BLaER1 treated with 17β-estradiol and CSF1 and Interleukin-3, amounts not matched to agents 10 nM and 100 nM (cell line): ENCODE measurements around the gene VAC14.
"Not testable (repeated sequence)": the region's sequence is repeated elsewhere in the genome, so short reads cannot be mapped to it uniquely, and the experiment has no call there.

Experiments
- H3K27ac ChIP-seq, 11 experiments: shearing (Covaris generic); formaldehyde crosslinking; 2 replicates each; pipeline ENCODE4 v1.8.1; 2022
- H3K27me3 ChIP-seq, 11 experiments: shearing (Covaris generic); formaldehyde crosslinking; 2 replicates each; pipeline ENCODE4 v1.8.1; 2022
- H3K36me3 ChIP-seq, 11 experiments: shearing (Covaris generic); formaldehyde crosslinking; 2 replicates each; pipeline ENCODE4 v1.8.1; 2022
- H3K4me1 ChIP-seq, 10 experiments: shearing (Covaris generic); formaldehyde crosslinking; 2 replicates each; pipeline ENCODE4 v1.8.1; 2022
- H3K4me2 ChIP-seq, 11 experiments: shearing (Covaris generic); formaldehyde crosslinking; 2 replicates each; pipeline ENCODE4 v1.8.1; 2022
- H3K4me3 ChIP-seq, 10 experiments: shearing (Covaris generic); formaldehyde crosslinking; 2 replicates each; pipeline ENCODE4 v1.8.1; 2022
- H3K9ac ChIP-seq, 11 experiments: shearing (Covaris generic); formaldehyde crosslinking; 2 replicates each; pipeline ENCODE4 v1.8.1; 2022
- H3K9me3 ChIP-seq, 11 experiments: shearing (Covaris generic); formaldehyde crosslinking; replicated peaks in 1 of 11; 2 replicates each; pipeline ENCODE4 v1.8.1; 2022
- H4K20me1 ChIP-seq, 11 experiments: shearing (Covaris generic); formaldehyde crosslinking; 2 replicates each; pipeline ENCODE4 v1.8.1; 2022
- Cebpa-rat ChIP-seq, 11 experiments: shearing (Covaris generic); IDR thresholded peaks; 2 replicates each; pipeline ENCODE4 v1.8.1; 2022

Gene VAC14

DNA sequence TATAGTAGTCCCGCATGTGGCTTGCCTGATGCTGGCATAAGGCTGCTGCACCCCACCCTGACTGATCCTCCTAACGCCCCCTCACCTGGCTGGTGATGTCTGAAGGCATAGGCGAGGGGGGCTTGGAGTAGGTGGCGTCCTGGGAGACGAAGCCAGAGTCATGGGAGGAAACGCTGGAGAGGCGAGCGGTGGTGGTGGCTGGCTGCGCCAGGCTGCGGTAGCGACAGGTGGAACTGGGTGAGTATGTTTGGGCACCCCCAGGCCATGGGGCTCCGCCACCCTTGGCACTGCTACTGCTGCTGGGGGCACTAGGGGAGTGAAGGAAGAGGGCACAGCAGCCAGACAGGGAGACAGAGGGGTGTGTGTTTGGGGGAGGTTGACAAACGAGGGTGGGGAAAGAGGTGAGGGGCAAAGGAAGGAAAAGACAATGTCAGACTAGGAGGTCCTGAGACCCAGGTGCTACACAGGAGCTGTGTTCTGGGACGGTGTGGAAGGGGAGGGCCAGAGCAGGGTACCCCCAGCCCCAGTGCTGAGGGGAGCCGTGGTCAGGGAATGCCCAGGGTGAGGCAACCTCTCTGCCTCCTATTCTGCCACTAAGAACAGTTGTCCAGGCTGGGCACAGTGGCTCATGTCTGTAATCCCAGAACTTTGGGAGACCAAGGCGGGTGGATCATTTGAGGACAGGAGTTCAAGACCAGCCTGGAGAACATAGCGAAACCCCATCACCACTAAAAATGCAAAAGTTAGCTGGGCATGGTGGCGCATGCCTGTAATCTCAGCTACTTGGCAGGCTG, 126.5 kb downstream of the VAC14 start:
- H3K27ac ChIP-seq: no peak overlapping the region
- TF ChIP-seq Cebpa-rat (IDR thresholded peaks at IDR 0.05): no peak
- H3K9ac ChIP-seq: no peak overlapping the region
- no peaks in the 10 kb centered on the region for H3K9me3 ChIP-seq
- H4K20me1 ChIP-seq: peaks cover 0 to 45% (median 0%) of the 10 kb centered on the region in 11 experiments; a peak in 7 of 22 replicates
- no peak overlapping the region for H3K4me3 ChIP-seq
- H3K4me2 ChIP-seq: no peak overlapping the region
- H3K36me3 ChIP-seq: peaks cover 9 to 99% (median 95%) of the 10 kb centered on the region in 11 experiments
- H3K27me3 ChIP-seq: no peaks in the 10 kb centered on the region
- H3K4me1 ChIP-seq: peaks cover 0 to 8% (median 7%) of the 10 kb centered on the region in 10 experiments; a peak in 14 of 20 replicates

DNA sequence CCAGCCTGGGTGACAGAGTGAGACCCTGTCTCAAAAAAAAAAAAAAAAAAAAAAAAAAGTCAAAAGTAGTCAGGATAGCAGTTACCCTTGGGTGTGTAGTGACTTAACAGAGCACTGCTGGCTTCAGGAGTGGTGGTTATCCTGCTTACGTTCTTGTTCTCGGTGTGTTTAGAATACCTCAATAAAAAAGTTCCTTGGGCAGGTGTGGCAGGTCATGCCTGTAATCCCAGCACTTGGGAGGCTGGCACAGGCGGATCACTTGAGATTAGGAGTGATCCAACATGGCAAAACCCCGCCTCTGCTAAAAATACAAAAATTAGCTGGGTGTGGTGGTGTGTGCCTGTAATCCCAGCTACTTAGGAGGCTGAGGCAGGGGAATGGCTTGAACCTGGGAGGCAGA, 130.0 kb downstream of the VAC14 start:
- not testable (repeated sequence) for H3K4me1 ChIP-seq, H3K4me3 ChIP-seq, H3K9me3 ChIP-seq, H3K27ac ChIP-seq, H3K4me2 ChIP-seq, H3K9ac ChIP-seq, H3K27me3 ChIP-seq
- peaks cover 31 to 100% (median 96%) of the 10 kb centered on the region in 11 experiments for H3K36me3 ChIP-seq
- peaks cover 0 to 30% (median 0%) of the 10 kb centered on the region in 11 experiments; a peak in 7 of 22 replicates for H4K20me1 ChIP-seq

DNA sequence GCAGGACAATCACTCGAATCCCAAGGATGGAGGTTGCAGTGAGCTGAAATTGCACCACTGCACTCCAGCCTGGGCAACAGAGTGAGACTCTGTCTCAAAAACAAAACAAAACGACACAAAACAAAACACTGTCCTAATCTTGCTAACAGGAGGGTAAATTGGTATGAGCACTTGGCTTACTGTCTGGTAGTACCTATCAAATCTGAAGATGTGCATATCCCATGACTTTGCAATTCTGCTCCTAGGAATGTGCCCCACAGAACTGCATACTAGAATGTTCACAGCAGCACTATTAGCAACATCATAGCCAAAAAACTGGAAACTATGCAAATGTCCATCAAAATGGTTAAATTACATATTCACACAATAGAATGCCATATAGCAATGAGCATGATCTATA, 130.8 kb downstream of the VAC14 start:
- peaks cover 0 to 30% (median 0%) of the 10 kb centered on the region in 11 experiments; a peak in 6 of 22 replicates for H4K20me1 ChIP-seq
- H3K4me1 ChIP-seq: no peaks in the 10 kb centered on the region
- H3K9me3 ChIP-seq: no peaks in the 10 kb centered on the region; a peak in 1 of 22 replicates
- H3K9ac ChIP-seq: no peak overlapping the region
- peaks cover 35 to 100% (median 96%) of the 10 kb centered on the region in 11 experiments for H3K36me3 ChIP-seq
- no peak overlapping the region for H3K27ac ChIP-seq
- no peak overlapping the region for H3K4me3 ChIP-seq
- H3K27me3 ChIP-seq: no peaks in the 10 kb centered on the region
- no peak for TF ChIP-seq Cebpa-rat (IDR thresholded peaks at IDR 0.05)
- no peak overlapping the region for H3K4me2 ChIP-seq

DNA sequence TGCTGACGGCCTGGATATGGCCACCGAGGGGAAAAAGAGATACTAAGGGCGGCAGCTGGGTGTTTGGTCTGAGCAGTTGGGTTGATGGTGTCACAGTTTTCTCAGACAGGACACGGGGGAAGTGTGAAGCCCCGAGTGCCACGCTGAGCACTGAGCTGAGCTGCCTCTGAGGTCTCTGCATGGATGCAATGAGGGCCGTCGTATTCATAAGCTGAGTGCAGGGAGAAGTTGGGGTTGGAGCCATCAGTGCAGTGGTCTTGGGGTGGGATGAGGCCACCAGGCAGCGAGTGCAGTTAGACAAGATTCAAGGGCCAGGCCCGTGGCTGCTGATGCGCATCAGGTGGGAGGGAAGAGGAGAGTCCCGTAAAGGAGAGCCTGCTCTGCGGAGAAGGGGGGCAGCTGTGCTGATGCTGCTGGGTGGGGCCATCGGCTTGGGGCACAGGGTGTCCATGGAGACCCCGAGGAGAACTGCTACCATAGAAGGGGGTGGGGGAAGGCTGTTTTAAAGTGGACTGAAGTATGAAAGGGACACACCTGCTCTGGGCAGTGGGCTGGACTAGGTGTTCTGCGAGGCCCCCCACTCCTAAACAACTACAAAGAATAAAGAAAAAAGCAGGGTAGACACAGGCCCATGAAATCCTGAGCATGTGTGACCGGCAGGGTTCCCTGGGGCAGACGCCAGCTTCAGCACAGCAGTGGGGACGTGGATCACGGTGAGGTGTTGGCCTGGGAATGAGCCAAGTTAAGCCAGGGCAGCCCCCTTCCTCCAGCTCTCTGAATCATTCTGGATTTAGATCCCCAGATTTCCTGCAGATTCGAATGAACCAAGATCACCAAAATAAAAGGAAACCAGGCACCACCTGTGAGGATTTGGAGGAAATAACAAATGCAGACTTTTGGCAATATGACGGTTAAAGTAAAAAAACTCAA, 134.9 kb downstream of the VAC14 start:
- H3K9me3 ChIP-seq: no peaks in the 10 kb centered on the region; a peak in 1 of 22 replicates
- no peak overlapping the region for H3K4me3 ChIP-seq
- H3K36me3 ChIP-seq: peaks cover 40 to 91% (median 82%) of the 10 kb centered on the region in 11 experiments
- peaks cover 0 to 31% (median 0%) of the 10 kb centered on the region in 11 experiments; a peak in 8 of 22 replicates for H4K20me1 ChIP-seq
- H3K27me3 ChIP-seq: no peaks in the 10 kb centered on the region
- H3K4me2 ChIP-seq: no peak overlapping the region
- H3K27ac ChIP-seq: no peak overlapping the region
- H3K9ac ChIP-seq: no peak overlapping the region
- no peaks in the 10 kb centered on the region for H3K4me1 ChIP-seq
- no peak for TF ChIP-seq Cebpa-rat (IDR thresholded peaks at IDR 0.05)

- no peaks in the 10 kb centered on the region for H3K4me1 ChIP-seq
- no peaks in the 10 kb centered on the region for H3K27me3 ChIP-seq
- peaks cover 40 to 82% (median 73%) of the 10 kb centered on the region in 11 experiments for H3K36me3 ChIP-seq
- no peak overlapping the region for H3K27ac ChIP-seq
- peaks cover 0 to 31% (median 0%) of the 10 kb centered on the region in 11 experiments; a peak in 8 of 22 replicates for H4K20me1 ChIP-seq
- H3K4me2 ChIP-seq: no peak overlapping the region
- H3K9ac ChIP-seq: no peak overlapping the region
- H3K9me3 ChIP-seq: no peaks in the 10 kb centered on the region; a peak in 1 of 22 replicates
- no peak overlapping the region for H3K4me3 ChIP-seq
- TF ChIP-seq Cebpa-rat (IDR thresholded peaks at IDR 0.05): no peak
These were observed 135.8 kb downstream of the VAC14 start for GRCh38 chr16:70665113-70665694.

DNA sequence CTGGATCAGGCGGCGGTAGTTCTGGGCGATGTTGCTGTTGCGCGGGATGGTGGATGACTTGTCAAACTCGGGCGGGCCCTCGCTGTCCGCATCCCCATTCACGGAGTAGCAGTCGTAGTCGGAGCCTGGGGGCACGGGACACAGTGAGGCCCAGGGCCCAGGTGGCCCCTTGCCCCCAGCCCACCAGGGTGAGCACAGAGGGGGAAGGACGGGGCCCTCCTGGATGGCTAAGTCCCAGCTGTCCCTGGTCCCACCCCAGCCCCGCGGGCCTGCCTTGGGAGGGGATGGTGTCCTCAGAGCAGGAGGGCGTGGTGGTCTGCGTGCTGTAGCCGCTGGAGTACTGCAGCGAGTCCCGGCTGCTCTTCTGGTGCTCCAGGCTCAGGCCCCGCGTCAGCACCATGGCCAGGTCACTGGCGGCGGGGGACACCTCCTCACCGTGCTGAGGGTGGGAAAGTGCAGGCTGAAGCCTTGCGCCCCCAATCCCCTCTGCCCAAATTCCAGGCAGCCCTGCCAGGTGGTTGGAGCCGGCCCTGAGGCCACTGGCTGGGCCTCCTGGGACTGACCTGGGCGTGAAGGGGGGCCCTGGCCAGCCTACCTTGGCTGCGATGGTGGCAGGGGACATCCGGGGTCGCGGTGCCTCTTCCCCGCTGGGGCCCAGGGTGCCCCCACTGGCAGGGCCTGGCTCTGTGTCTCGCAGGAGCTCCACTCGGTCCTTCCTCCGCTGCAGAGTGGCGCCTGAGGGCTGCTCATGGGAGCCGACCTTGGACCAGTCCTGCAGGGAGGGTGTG, 136.4 kb downstream of the VAC14 start:
- Histone ChIP-seq H4K20me1 (peaks cover 0 to 31% (median 0%) of the 10 kb centered on the region in 11 experiments; a peak in 8 of 22 replicates), H3K36me3 (peaks cover 36 to 75% (median 66%) of the 10 kb centered on the region in 11 experiments), H3K4me1 (0 out of 20 replicates have a peak, but pooled peaks cover 0 to 2% (median 0%) of the 10 kb centered on the region in 10 experiments), H3K27ac (no peak overlapping the region), H3K4me3 (no peak overlapping the region), H3K9me3 (no peaks in the 10 kb centered on the region; a peak in 1 of 22 replicates), H3K27me3 (no peaks in the 10 kb centered on the region), H3K4me2 (no peak overlapping the region), H3K9ac (no peak overlapping the region)
- TF ChIP-seq Cebpa-rat (IDR thresholded peaks at IDR 0.05): no peak

- H3K36me3 ChIP-seq: peaks cover 28 to 67% (median 58%) of the 10 kb centered on the region in 11 experiments
- H3K9ac ChIP-seq: no peak overlapping the region
- H3K4me1 ChIP-seq: 0 out of 20 replicates have a peak, but pooled peaks cover 0 to 4% (median 0%) of the 10 kb centered on the region in 10 experiments
- no peak for TF ChIP-seq Cebpa-rat (IDR thresholded peaks at IDR 0.05)
- no peak overlapping the region for H3K4me3 ChIP-seq
- H3K27ac ChIP-seq: no peak overlapping the region
- no peak overlapping the region for H3K4me2 ChIP-seq
- no peaks in the 10 kb centered on the region for H3K27me3 ChIP-seq
- no peaks in the 10 kb centered on the region for H3K9me3 ChIP-seq
- peaks cover 0 to 31% (median 0%) of the 10 kb centered on the region in 11 experiments; a peak in 8 of 22 replicates for H4K20me1 ChIP-seq
These were observed 137.2 kb downstream of the VAC14 start for GRCh38 chr16:70663524-70664324.
